B cell (primary cell): Measurements from ENCODE around the gene FOXD1.

Source experiments
- CTCF ChIP-seq: fragments of 200-600 bp; IDR thresholded peaks from one replicate; pipeline ENCODE4 v1.8.0; 2022; ENCODE audit warnings: antibody characterized with exemption, mild to moderate bottlenecking
- EZH2 ChIP-seq: IDR thresholded peaks from 2 replicates; pipeline ENCODE4 v1.6.1; 2012; ENCODE audit warnings: borderline replicate concordance, low read depth, mild to moderate bottlenecking, moderate library complexity, low read length; ENCODE audit not compliant: insufficient read depth, poor library complexity, severe bottlenecking

GRCh38 chr5:73419465-73420390, 28.8 kb downstream of the FOXD1 start:
- TF ChIP-seq CTCF = no peak
- peak; percentile 75 for TF ChIP-seq EZH2
